Measurements from ENCODE around the gene U2AF1L4. TPM values are rescaled to one million over a fixed set of nuclear protein-coding genes. Genes with fewer than 3 reads are reported as not detected.
A peak's percentile ranks its signal among the peaks of the same experiment; 100 is the strongest.

Gene U2AF1L4
- total RNA-seq, 4 donors from 2014 or later: 18.8 to 45.5 (median 21.9) TPM

- TF ChIP-seq EP300 (IDR thresholded peaks at IDR 0.05): no peak
- no peak for TF ChIP-seq CTCF (IDR thresholded peaks at IDR 0.05)
- TF ChIP-seq POLR2AphosphoS5 (IDR thresholded peaks at IDR 0.05): no peak
- TF ChIP-seq POLR2A (IDR thresholded peaks at IDR 0.05): no peak
- peak in 1 of 2 donors; percentile 60 for DNase-seq (ENCODE audit: low spot score in 2 of 2)
- no peaks in the 10 kb centered on the region for H3K9me3 ChIP-seq
- H3K27ac ChIP-seq: no peak overlapping the region
- H3K4me3 ChIP-seq: no peak overlapping the region
- peaks cover 5% of the 10 kb centered on the region for H3K4me1 ChIP-seq
- peaks cover 13% of the 10 kb centered on the region for H3K27me3 ChIP-seq
- 96% methylated on average over 5 of the region's 9 CpGs for WGBS
- H3K36me3 ChIP-seq: peaks cover 3% of the 10 kb centered on the region
Observed at GRCh38 chr19:35791814-35792279, 46.6 kb upstream of the U2AF1L4 start.

- peak in 1 of 2 donors; percentile 75 for DNase-seq (ENCODE audit: low spot score in 2 of 2)
- peaks cover 7% of the 10 kb centered on the region for H3K27me3 ChIP-seq
- whole genome bisulfite sequencing: 66% methylated on average over 5 of the region's 20 CpGs
- H3K9me3 ChIP-seq: no peaks in the 10 kb centered on the region
- peaks cover 4% of the 10 kb centered on the region for H3K36me3 ChIP-seq
- H3K4me3 ChIP-seq: no peak overlapping the region
- peaks cover 5% of the 10 kb centered on the region for H3K4me1 ChIP-seq
- TF ChIP-seq CTCF (IDR thresholded peaks at IDR 0.05) (no peak), POLR2A (IDR thresholded peaks at IDR 0.05) (no peak), EP300 (IDR thresholded peaks at IDR 0.05) (no peak), POLR2AphosphoS5 (IDR thresholded peaks at IDR 0.05) (no peak)
- no peak overlapping the region for H3K27ac ChIP-seq
Observed at GRCh38 chr19:35790981-35791813, 46.0 kb upstream of the U2AF1L4 start.

- 91% methylated on average over 9 of the region's 19 CpGs for WGBS
- TF ChIP-seq EP300 (IDR thresholded peaks at IDR 0.05) (no peak), POLR2A (IDR thresholded peaks at IDR 0.05) (no peak), CTCF (IDR thresholded peaks at IDR 0.05) (no peak), POLR2AphosphoS5 (IDR thresholded peaks at IDR 0.05) (no peak)
- H3K27me3 ChIP-seq: no peaks in the 10 kb centered on the region
- H3K4me3 ChIP-seq: no peak overlapping the region
- peaks cover 5% of the 10 kb centered on the region for H3K4me1 ChIP-seq
- no peaks in the 10 kb centered on the region for H3K9me3 ChIP-seq
- DNase-seq (ENCODE audit: low spot score in 2 of 2): peak in 1 of 2 donors; percentile 76
- H3K36me3 ChIP-seq: peaks cover 10% of the 10 kb centered on the region
- no peak overlapping the region for H3K27ac ChIP-seq
Observed at GRCh38 chr19:35789978-35790944, 45.0 kb upstream of the U2AF1L4 start.

GRCh38 chr19:35789195-35789977, 44.2 kb upstream of the U2AF1L4 start:
- no peak for TF ChIP-seq POLR2A (IDR thresholded peaks at IDR 0.05)
- peak in 1 of 2 donors; percentile 68 for DNase-seq (ENCODE audit: low spot score in 2 of 2)

More at GRCh38 chr19:35789195-35789977, 44.2 kb upstream of the U2AF1L4 start:
- Histone ChIP-seq H3K9me3 (no peaks in the 10 kb centered on the region), H3K27me3 (no peaks in the 10 kb centered on the region), H3K27ac (no peak overlapping the region), H3K4me1 (peaks cover 5% of the 10 kb centered on the region), H3K4me3 (no peak overlapping the region), H3K36me3 (peaks cover 18% of the 10 kb centered on the region)
- WGBS: 88% methylated on average over 5 of the region's 11 CpGs
